ENCODE data around the gene GADD45A.

GADD45A gene

DNA sequence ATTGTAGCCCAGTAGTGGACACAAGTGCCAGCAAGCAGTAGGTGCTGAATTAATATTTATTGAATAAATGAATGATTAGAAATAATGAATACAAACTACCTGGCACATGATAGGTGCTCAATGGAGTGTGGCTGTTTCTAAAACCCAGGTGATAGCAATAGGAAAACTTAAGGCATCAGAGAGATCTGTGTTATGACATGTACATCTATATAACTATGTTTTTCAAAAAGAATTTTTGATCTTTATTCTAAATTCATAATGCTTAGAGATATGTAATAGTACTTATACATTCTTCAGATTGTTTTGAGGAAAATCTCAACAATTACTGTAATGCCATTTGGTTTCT lies 5.0 kb downstream of the GADD45A start:
- no peak for DNase-seq

DNA sequence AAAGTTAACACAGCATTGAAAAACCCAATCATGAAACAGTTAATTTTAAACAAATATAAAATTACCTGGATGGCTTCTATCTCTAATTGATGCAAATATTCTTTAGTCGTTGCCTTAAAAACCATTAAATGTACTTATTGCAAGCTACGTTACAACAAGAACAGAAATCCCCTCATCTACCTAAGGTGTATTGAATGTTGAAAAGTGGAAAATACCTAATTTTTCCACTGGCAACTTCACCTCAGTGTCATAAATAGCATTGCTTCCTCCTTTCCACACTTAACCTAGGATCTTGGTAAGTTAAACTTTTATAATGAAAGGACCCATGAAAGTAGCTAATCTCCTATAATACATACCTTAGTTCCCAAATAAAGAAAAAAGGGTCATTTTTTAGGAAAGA lies 5.4 kb downstream of the GADD45A start:
- DNase-seq: no peak

DNA sequence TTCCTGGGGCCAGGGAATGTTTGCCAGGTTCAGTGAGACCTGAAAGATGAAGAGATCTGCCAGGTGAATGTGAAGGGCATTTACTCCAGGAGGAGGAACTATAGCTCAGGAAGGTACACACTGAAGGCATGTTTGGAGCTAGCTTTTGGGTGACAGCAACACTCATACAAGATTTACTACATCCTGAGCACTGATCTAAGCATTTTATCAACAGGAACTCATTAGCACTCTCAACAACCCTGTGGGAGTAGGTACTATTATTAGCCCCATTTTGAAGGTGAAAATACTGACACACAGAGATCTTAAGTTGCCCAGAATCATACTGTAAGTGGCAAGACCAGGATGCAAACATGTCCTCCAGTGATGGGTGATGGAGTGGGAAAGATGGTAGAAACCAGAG lies 6.7 kb downstream of the GADD45A start:
- DNase-seq: no peak

DNA sequence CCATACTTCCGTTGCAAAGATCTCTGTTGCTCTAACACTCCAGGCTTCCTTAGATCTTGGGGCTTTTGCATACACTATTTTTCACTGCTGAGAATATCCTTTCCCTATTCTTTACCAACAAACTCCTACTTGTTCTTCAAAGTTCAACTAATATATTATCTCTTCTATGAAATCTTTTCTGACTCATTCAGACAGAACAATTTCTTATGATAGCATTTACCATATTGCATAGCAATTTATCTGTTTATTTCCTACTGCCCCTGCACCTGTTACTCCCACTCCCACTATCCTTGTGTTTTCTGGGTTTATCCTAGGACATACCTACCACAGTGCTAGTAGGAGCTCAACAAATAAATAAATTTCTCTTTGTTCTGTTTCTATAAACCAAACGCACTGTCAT lies 11.0 kb downstream of the GADD45A start:
- DNase-seq: no peak

DNA sequence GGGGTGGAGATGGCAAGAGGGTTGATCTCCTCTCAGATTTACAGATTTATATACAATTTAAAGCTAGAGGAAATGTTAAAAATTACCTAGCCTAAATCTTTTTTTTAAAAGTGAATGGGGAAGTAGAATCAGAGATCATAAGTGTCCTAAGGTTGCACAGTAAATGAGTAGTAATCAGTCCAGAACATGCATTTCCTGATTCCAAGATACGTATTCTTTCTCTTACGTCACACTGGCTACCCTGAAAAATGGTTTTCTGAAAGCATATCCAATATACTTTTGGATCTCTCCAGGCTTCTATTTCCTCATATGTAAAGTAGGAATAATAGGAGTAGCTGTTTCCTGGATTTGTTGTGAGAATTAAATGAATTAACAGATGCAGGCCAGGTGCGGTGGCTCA lies 11.7 kb downstream of the GADD45A start:
- no peak for DNase-seq

DNA sequence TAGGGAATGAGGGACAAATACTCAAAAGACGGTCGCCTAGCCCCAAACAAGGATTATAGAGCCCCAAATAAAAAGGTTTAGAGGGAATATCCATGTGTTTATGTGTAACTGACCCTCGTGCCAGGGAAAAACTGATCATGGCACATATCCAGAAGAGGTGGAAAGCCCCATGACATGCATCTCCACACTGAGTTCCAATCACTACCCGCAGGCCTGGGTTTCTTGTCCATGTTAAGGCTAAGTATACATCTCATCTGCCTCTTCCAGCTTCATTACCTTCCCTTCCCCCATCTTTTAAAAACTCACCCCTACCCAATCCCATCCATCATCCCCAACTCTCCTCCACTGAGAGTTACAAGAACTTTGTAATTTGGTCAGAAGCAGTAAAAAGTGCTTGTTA lies 15.2 kb downstream of the GADD45A start:
- DNase-seq: no peak

DNA sequence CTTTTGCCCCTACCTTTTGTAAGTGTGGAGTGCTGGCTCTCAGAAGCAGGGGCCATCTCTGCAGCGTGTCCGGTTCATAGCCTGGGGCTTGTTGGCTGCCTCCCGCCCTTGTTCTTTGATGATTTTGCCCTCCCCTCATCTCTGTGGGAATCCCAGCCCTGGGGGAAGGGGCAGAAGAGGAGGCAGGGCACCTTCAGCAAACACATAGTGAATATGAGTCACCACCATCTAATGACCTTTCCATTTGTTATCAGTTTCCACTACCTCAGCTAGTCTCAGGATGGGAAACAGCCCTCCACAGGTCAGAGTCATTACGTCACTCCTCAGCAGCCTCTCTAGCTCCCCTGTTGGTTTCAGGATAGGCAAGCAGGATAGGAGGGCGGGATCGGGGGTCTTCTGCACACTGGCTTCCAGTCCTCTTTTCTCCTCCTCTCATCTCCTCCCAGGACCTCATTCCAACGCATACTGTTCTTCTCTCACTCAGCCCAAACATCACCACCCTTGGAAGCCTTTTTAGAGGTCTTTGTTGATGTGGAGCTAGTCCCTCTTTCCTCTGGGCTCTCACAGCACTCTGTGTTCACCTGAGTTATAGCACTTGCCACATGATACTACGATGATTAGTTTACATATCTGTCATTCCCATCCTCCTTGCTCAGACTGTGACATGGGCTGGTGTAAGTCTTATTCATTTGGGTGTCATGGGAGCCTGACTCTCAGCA lies 15.8 kb downstream of the GADD45A start:
- DNase-seq: no peak

DNA sequence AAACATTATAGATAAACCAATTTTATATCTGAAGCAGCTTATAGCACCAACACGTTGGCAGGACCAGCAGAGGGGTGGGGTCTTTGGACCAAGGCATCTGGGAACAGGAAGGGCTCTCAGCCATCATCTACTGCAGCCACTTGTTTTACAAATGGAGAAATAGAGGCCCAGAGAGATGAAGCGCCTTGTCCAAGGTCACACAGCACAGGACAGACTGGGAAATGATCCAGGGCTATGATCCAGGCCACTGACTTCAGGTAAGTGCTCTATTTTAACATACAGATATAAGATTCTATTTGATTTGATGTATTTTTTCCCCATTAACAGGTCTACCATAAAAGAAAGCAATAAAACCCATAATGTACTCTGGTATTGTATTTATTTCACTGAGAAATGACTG lies 16.9 kb downstream of the GADD45A start:
- no peak for DNase-seq

DNA sequence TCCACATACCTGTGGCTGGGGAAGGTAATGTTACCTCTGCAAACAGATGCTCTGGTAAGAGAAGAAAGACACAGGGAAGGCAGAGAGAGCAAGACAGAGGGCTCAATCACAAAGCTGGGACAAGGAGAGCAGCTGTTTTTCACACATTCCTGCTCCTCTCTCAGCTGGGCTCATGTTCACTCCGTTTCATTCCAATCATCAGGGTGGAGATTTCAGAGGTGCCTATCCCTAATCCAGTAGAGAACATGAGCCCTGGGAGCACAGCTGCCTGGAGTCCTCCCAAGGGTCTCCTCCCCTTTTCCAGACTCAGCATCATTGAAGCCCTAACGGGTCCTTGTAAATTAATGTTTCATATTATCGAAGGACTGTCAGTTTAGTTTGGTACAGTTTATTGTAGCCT lies 19.4 kb downstream of the GADD45A start:
- no peak for DNase-seq

DNA sequence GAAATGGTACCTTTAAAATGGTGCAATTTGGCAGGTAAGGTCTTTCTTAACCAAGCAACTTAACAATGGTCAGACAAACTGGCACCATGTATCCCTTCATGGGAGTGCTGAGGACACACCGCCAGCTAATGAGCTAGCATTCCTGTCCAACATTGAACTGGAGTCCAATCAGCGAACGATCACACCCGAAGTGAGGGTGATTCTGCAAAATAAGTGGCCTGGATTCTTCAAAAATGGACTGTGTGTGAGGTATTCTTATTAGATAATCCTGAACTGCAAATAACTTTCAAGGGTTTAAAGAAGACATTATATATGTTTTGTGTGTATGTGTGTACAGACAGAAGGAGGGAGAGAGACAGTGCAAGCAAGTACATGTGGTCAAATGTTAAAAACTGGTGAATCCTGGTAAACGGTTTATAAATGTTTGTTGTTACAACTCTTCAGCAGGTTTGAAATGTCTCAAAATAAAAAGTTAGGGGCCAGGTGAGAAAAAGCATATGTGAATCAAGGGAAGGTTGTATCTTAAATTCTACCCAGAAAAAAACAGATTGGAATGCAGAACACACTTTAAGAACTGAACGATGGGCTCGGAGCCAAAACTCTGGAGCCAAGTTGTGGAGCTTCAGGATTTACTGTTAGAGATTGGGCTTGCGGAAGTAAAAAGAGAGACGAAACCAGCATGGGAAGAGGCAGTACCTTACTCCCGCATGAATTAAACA lies 20.9 kb downstream of the GADD45A start:
- no peak for DNase-seq

DNA sequence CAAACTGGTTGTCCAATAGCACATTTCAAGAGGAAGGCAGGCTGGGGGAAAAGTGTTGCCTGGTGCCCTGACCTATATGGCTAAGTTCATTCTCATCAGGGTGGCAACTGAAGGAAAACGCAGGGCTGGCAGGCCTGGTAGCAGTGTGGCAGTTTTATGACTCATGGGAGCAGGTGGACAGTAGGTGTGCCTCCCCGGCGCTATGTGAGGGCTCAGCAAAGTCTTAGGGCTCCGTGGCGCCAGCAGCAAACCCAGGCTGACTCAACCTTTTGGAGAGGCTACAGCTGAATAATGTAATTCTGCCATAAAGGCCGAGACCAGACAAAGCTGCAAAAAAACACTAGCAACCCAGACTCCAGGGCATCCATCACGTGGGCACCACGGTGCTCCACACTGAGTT lies 23.6 kb downstream of the GADD45A start:
- no peak for DNase-seq

DNA sequence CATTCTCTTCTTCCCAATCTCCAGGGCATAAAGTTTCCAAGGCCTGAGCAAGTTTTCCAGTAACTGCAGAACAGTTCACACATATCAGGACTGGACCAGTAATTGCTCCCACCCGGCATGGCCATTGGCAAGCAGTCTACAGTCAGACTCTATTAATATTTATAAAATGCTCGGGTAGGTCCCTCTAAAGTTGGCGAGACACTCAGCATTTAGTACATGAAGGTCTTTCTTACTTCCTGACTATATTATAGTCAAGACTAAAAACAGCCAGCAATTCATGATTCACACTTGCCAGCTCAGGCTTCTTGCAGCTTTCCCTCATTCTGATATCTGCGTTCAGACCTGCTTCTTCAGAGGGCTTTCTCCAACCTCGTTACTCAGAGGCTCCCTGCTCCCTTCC lies 25.4 kb downstream of the GADD45A start:
- DNase-seq: no peak

DNA sequence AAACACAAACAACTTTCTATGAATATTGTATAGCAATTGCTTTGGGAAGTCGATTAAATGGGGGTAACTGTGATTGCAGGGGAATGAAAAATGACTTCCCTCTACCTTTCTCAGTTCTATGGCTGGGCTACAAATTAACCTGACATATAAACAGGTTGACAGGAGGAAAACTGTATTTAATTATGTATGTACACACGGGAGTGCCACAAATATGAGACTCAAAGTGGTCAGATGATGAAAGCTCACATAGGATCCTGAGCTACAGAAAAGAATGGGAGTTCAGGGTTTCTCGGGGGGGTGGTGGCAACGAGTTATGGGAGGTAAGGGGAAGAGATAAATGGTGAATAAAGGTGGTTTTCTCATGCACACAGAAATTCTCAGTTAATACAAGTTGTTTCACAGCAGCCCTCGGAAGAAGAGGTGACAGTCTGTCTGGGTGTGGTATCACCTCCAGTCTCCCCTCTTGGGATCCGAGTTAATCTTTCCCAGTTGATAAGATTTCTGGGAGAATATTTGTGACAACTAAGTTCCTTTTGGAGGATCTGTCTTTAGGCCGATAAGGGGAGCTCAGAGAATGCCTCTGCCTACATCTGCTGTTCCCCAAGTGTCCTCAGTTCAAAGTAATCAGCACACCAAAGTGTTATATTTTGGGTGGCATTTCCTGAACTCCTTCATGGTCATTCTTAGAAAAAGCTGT lies 26.3 kb downstream of the GADD45A start:
- DNase-seq: no peak

DNA sequence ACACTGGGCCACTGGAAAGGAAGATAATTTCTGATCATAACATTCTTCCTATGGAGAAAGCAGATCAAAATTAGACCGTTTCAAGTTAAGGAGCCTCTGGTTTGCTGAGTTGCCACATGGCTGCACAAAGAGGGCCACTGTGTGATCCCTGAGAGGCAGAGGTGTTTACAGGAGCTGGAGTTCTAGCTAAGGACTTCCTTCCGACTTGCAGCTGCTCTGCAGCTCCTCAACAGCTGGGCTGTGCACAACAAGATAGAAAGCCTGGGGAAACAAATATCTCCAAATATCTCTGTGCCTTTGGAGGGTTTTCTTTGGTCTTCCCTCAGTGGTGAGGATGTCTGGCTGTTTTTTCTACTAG lies 26.8 kb downstream of the GADD45A start:
- DNase-seq: no peak

DNA sequence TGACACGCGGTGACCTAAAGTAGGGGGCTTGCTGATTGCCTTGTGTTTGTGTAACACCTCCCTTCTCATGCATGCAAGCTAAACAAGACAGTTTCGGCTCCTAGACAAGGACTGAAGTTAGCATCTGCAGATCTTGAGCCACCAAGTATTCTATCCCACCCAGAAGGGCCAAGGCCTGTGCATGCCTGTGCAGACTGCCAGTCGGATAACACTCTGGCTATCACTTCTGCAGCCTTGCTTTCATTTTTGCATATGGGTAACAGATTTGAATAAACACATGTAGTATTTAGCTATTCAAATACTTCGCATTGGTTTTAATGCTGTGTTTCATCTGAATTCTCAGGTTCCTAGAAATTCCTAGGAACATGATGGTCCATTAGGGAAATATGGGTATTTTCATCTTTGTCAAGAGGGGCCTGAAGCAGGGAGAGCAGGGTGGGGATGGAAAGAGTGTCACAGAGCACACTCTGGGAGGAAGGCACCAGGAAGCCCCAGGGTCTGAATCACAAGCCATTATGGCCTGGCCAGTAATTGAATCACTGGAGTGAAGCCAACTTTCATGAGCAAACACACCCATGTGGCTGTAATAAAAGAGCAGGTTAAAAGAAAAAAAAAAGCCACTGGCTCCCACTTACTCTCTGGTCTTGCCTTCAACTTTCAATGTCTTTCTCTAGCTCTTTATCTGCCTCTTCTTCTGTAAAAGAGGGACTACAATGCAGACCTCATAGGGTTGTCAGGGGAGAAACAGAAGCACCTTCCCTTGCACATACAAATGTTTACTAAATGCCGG lies 28.3 kb downstream of the GADD45A start:
- DNase-seq: no peak

DNA sequence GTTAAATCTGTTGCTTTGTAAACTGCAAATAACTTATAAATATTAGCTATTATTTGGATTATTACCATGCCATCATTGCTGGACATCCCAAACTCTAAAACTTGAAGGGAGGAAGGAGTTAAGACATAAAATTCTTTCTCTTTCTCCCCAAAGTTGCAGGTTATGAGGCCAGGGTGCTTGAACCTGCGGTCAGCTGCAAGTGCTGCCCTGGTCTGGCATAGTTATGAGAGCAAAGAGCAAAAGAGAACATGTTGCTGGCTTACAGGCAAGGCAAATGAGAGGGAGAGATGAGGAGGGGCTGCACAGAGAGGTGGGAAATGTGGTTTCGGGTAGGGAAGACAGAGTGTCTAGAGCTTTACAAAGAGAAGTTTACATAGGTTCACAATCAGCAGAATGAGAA lies 30.8 kb downstream of the GADD45A start:
- no peak for DNase-seq

DNA sequence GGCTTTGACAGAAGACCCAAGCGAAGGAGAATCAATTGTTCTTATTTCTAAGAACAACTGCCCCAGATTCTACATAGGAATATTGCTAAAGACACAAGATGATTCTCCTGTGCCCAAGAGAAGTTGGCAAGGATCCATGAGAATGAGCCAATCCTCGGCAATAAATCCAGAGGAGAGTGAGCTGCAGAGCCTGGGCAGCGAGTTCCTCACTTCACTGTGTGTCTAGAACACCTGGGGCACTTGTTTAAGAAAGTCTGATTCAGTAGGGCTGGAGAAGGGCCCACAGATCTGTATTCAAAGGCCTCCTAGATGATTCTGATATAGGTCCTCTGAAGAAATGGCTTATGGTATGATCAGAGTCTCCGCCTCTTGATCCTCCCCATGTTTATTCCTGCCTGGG lies 31.8 kb downstream of the GADD45A start:
- DNase-seq: no peak

DNA sequence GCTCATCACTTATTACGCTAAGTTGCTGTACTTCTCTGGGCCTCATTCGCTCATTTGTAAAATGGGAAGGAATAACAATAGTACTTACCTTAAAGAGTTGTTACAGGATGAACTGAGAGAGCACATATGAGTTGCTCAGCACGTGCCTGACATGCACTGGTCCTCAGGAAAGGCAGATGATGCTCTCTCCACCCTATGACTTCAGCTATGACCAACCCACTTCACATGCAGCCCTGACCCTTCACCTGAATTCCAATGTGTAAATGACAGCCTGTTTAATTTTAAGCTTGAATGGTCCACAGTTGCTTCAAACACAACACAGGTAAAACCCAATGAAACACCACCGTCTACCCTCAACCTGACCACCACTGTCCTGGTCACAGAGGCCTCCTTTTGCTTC lies 32.9 kb downstream of the GADD45A start:
- DNase-seq: no peak

DNA sequence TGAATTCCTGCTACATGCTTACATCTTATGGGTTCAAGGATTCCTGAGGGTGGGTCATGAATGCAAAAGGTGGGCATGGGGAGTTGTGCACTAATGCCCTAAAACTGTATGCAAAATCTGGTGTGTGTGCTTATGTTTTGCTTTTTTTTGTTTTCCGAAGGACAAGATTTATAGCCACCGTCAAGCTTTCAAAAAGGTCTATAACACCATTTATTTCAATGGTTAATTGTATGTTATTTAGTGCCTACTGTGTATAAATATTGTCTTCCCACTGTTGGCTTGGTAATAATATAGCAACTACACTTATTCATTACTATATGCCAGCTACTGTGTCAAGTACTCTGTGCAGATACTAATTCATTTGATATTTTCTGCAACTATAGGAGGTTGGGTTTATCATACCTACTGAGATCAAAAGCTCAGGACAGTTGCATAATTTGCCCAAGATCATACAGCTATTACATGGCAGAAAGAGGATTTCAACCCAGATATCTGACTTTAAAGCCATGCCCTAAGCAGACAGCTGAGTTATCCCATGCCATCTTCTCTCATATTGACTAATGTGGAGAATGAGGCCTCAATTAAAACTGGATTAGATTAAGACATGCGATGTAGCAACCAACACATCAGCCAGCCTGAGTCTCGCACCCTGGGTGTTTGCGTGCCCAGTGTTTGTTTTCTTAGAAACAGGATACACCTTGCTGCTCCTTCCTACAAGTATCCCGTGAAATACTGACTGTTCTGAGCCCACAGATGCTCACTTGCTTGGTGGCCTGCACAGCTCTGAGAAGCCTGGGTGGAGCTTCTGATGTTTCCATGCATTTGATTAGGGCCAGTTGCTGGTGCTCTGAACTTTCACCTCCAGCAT lies 34.6 kb downstream of the GADD45A start:
- no peak for DNase-seq

DNA sequence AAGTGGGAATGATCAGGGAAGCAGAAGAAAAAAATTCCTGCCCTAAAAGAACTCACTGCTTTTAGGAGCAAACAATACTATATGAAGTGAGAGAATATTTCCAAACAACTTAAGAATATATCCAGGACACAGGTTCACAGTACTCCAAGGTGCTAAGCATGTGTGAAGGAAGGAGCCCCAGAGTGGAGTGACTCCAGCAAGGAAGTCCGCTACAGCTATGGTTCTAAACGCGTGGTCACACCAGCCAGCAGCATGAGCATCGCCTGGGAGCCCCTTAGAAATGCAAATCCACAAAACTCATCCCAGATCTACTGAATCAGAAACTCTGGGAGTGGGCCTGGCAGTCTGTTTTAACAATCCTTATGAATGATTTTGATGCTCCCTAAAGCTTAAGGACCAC lies 36.1 kb downstream of the GADD45A start:
- no peak for DNase-seq

DNA sequence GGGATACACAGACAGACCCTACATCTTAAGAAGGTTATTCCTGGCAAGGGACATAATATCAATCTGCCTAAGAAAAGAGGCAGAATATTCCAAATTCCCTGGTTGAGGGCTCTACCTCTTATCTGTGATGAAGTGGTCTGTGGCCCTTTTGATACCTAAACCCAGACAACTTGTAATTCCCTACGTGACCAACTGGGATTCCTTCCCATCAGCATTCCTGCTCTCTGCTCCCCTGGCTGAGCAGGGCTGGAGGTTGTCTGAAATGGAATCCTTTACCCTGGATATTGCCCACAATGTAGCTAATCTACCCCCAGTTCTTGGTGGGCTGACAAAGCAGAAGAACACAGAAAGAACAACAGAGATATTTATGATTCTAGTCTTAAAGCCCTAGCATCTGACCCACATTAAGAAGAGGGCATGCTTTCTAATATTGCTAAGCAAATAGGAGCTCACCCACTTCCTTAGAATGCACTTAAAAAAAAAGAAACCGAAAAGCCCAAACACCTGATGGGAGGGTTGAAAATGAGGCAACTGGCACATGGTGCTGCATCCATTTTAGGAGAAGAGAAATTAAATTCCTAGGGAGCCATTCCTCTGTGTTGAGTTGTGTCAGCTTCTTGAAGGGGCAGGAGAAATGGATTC lies 36.8 kb downstream of the GADD45A start:
- no peak for DNase-seq

DNA sequence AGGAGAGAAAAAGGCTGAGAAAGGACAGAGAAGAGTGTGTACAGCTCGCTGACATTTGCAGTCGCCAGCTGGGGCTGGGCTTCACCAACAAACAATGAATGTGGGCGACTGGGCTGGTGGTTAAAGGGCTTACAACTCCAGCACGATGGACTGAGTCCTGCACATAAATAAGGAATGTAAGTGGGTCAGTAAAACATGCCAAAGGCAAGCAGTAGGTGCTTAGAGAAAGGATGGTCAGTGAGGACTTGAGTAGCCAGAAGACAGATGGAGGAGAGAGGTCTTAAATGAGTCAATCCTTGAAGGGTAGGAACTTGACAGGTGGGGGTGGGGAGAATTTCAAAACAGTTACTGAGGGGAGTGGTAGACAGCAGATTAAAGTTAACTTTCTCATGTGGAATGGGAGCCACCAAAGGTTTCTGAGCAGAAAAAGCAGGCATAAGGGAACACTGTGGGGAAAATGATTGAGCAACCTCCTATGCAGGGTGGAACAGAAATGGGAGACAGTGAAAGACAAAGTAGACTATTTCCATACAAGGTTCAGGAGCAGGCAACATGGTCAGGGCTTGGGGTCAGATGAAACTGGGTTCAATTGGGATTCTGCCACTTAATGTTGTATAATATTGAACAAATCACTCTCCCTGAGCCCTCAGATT lies 37.4 kb downstream of the GADD45A start:
- DNase-seq: no peak

Measured in activated CD4-positive, alpha-beta T cell treated with anti-CD3 and anti-CD28 coated beads, Interleukin-2, amount 50 U/mL, for 1 hour (primary cell).